ENCODE measurements around the gene GCLM. TPM values are rescaled to one million over a fixed set of nuclear protein-coding genes. Genes with fewer than 3 reads are reported as not detected.
"Not testable (repeated sequence)": the region's sequence is repeated elsewhere in the genome, so short reads cannot be mapped to it uniquely, and the experiment has no call there.

GCLM gene
- total RNA-seq, 1 experiment from 2014 or later: 26.3 TPM

GRCh38 chr1:93871366-93871765, 37.9 kb downstream of the GCLM start:
- POLR2A ChIA-PET (ENCODE audit: unreplicated experiment): no interaction called here
- Histone ChIP-seq H3F3A (ENCODE audit: low read length, unreplicated experiment) (peaks cover 5% of the 10 kb centered on the region), H3K9me3 (ENCODE audit: low read length) (no peaks in the 10 kb centered on the region), H3K36me3 (ENCODE audit: low read depth, low read length) (peaks cover 64% of the 10 kb centered on the region), H3K27ac (ENCODE audit: low read length) (no peak overlapping the region), H3K79me2 (ENCODE audit: low read length) (peaks cover 34% of the 10 kb centered on the region), H4K20me1 (ENCODE audit: low read length) (peaks cover 21% of the 10 kb centered on the region), H3K4me1 (ENCODE audit: insufficient read depth, low read length) (peaks cover 10% of the 10 kb centered on the region), H3K27me3 (ENCODE audit: low read length) (no peaks in the 10 kb centered on the region), H3K4me3 (ENCODE audit: low read length) (no peak overlapping the region), H3K4me2 (ENCODE audit: low read length) (no peak overlapping the region), H2AFZ (ENCODE audit: low read length) (no peak overlapping the region), H3K9me2 (replicated peaks; ENCODE audit: low read length) (no peaks in the 10 kb centered on the region), H3K9ac (ENCODE audit: low read length) (no peak overlapping the region)
- no peak for TF ChIP-seq CTCF (conservative IDR thresholded peaks at IDR 0.05; ENCODE audit: low read depth, low read length)
- ATAC-seq (no peak), DNase-seq (no peak)
- intact Hi-C loops (cut with micrococcal nuclease): loop anchor here (10.0 kb wide), 1 partner anchor 427 kb away; the partner anchor contains the start of gene FNBP1L
- CTCF ChIA-PET: no interaction called here
- no TSS peak for BruUV-seq (replicated peaks)

- Histone ChIP-seq H3K36me3 (ENCODE audit: low read depth, low read length) (peaks cover 53% of the 10 kb centered on the region), H3K79me2 (ENCODE audit: low read length) (peaks cover 17% of the 10 kb centered on the region; the same call in 1 of the 2 replicates), H3K4me1 (ENCODE audit: insufficient read depth, low read length) (peaks cover 7% of the 10 kb centered on the region), H3F3A (ENCODE audit: low read length, unreplicated experiment) (peaks cover 5% of the 10 kb centered on the region), H3K27me3 (ENCODE audit: low read length) (no peaks in the 10 kb centered on the region), H3K4me2 (ENCODE audit: low read length) (no peak overlapping the region), H4K20me1 (ENCODE audit: low read length) (peaks cover 9% of the 10 kb centered on the region; the same call in 1 of the 2 replicates), H3K9me2 (replicated peaks; ENCODE audit: low read length) (no peaks in the 10 kb centered on the region), H3K27ac (ENCODE audit: low read length) (no peak overlapping the region), H3K9ac (ENCODE audit: low read length) (no peak overlapping the region), H2AFZ (ENCODE audit: low read length) (no peak overlapping the region), H3K4me3 (ENCODE audit: low read length) (no peak overlapping the region), H3K9me3 (ENCODE audit: low read length) (no peaks in the 10 kb centered on the region)
- ATAC-seq: no peak
- BruUV-seq (replicated peaks): no TSS peak
- no peak for DNase-seq
- CTCF ChIA-PET: no interaction called here
- intact Hi-C loops (cut with micrococcal nuclease): loop anchor here (10.0 kb wide), 1 partner anchor 425 kb away; the partner anchor contains the start of gene FNBP1L
- POLR2A ChIA-PET (ENCODE audit: unreplicated experiment): no interaction called here
- TF ChIP-seq CTCF (conservative IDR thresholded peaks at IDR 0.05; ENCODE audit: low read depth, low read length): no peak
Observed at GRCh38 chr1:93869653-93870052, 39.6 kb downstream of the GCLM start.

- H3K27ac ChIP-seq (ENCODE audit: low read length); H3F3A ChIP-seq (ENCODE audit: low read length, unreplicated experiment); H3K9ac ChIP-seq (ENCODE audit: low read length); DNase-seq; intact Hi-C loops (cut with micrococcal nuclease); H3K4me1 ChIP-seq (ENCODE audit: insufficient read depth, low read length); ATAC-seq; H4K20me1 ChIP-seq (ENCODE audit: low read length); H2AFZ ChIP-seq (ENCODE audit: low read length); CTCF ChIA-PET; H3K27me3 ChIP-seq (ENCODE audit: low read length); BruUV-seq (replicated peaks); H3K9me3 ChIP-seq (ENCODE audit: low read length); H3K4me3 ChIP-seq (ENCODE audit: low read length); H3K4me2 ChIP-seq (ENCODE audit: low read length); POLR2A ChIA-PET (ENCODE audit: unreplicated experiment); H3K9me2 ChIP-seq (replicated peaks; ENCODE audit: low read length): not testable (repeated sequence)
- H3K79me2 ChIP-seq (ENCODE audit: low read length): peaks cover 13% of the 10 kb centered on the region; the same call in 1 of the 2 replicates
- H3K36me3 ChIP-seq (ENCODE audit: low read depth, low read length): peaks cover 43% of the 10 kb centered on the region
Observed at GRCh38 chr1:93868492-93868891, 40.7 kb downstream of the GCLM start.
